Activated CD4-positive, alpha-beta T cell treated with anti-CD3 and anti-CD28 coated beads for 48 hours (primary cell): ENCODE results near the gene THSD7B.

Source experiments
- DNase-seq: peaks from one replicate; pipeline ENCODE4 v3.0.0-alpha.2; 2020

Gene THSD7B

GRCh38 chr2:137208431-137208891 is 443.1 kb downstream of the THSD7B start:
- no peak for DNase-seq

DNA sequence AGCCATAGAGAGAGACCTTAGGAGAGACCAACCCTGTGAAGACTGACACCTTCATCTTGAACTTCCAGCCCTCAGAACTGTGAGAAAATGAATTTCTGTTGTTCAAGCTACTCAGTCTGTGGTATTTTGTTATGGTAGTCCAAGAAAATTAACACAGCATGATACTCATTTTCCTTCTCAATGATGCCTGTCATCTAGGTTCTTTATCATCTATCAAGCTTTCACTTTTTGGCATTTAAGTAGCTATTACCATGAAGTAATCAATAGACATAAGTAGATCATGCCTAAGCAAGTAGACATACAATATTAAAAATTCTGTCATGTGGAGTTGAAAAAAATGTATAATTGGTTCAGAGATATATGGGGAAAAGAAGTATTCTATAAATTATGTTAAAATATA is 444.7 kb downstream of the THSD7B start:
- no peak for DNase-seq

GRCh38 chr2:137211761-137212160 is 446.4 kb downstream of the THSD7B start:
- no peak for DNase-seq

GRCh38 chr2:137220438-137220993 is 455.2 kb downstream of the THSD7B start:
- no peak for DNase-seq

- no peak for DNase-seq
These were observed 456.6 kb downstream of the THSD7B start for GRCh38 chr2:137221797-137222492.

- no peak for DNase-seq
These were observed 458.4 kb downstream of the THSD7B start for GRCh38 chr2:137223722-137224121.

DNA sequence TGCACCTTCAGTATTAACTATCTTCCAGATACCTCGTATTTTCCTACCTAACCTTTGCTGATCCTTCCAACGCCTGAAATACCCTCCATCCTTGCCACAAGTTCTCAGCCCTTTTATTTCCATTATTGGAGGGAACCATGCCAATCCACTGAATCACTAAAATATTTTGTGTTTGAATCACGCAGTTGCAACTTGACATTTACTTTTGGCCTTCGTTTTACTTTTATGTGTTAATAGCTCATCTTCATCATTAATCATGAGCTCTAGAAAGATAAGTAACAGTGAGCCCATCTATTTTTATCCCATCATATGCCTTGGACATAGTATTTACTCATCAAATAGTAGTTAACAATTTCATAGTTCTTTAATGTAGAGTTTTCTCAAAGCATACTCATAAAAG is 463.2 kb downstream of the THSD7B start:
- no peak for DNase-seq

DNA sequence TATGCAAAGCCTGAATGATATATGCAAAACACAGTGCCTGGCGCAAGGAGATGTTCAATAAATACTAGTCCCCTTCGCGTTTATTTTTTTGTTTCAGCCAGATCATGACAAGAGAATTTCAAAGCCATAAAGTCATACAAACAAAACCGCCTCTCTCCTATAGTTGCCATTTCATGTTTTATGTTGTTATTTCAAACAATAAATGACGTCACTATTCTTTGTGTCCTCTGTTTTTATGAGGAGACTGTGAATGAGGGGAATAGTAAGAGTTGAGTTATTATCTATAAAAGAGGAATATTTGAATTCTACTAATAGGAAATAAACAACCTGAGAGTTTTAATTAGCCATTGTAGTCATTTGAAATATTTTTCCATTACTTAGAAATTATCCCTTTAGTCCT is 464.5 kb downstream of the THSD7B start:
- no peak for DNase-seq

GRCh38 chr2:137231628-137232027 is 466.3 kb downstream of the THSD7B start:
- no peak for DNase-seq

DNA sequence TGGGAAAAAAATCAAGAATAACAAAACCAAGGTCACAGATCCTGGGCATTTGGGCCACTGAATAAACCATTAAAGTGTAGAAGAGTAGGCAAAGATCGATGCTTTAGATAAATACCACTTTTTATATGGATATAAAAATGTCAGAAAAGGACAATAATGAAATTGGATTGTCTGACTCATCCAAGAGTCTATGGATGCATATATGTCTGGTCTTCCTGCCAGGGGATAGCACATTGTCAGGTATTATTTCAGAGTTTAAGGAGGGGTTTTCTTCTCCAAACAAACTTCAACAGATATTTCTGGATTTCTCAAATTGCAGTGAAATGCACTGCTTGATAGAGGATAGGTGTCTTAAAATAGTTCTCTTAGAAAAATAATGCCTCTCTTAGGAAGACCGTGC is 466.7 kb downstream of the THSD7B start:
- no peak for DNase-seq

DNA sequence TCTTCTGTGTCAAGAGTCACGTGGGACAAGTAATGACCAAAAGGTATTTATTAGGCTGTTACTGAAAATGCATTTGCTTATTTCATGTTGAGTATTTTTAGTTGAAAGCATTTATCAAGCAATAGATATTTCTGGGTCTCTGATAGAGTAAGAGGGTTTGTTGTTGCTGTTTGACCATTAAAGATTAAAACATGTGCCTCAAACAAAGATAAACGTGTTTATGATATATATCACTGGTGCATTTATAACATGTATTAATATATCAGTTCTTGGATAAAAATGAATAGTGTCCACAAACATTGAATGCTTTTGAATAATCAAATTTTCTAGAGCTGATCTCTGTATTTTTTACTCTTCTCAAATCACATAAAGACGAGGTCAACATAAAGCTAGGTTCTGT is 467.7 kb downstream of the THSD7B start:
- DNase-seq = no peak

DNA sequence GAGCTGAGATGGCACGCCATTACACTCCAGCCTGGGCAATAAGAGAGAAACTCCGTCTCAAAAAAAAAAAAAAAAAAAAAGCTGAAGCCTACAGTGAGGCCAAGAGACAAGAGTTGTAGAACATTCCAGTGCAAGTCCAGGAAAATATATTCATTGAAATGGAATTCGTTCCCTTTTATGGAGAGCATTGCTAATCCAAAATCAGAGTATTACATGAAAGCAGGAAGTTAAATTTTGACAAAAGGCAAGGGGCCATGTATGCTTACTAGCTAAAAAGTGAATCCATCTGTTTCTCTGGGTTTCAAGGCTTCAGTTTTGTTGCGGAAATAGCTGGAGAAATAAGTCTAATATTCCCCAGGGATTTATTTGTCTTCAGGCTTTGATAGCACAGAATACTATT is 471.7 kb downstream of the THSD7B start:
- DNase-seq = no peak

DNA sequence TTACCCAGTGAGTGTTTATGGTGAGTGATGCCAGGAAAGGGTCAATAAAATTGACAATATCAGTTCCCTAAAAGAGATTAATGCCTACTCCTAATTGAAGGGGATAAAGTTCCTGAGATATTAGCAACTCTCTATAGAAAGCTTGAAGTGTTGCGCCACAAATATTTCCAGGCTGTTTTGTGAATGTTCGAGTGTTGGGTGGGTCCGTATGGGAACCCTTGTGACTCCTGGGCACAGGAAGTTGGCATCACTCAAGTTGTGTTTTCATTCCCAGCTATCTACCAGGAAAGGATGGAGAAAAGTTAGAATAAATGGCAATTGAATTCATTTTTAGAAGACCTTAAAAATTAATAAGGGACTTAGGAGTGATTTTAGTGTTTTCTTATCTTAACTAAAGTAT is 472.7 kb downstream of the THSD7B start:
- no peak for DNase-seq

- no peak for DNase-seq
These were observed 484.3 kb downstream of the THSD7B start for GRCh38 chr2:137249463-137250130.

DNA sequence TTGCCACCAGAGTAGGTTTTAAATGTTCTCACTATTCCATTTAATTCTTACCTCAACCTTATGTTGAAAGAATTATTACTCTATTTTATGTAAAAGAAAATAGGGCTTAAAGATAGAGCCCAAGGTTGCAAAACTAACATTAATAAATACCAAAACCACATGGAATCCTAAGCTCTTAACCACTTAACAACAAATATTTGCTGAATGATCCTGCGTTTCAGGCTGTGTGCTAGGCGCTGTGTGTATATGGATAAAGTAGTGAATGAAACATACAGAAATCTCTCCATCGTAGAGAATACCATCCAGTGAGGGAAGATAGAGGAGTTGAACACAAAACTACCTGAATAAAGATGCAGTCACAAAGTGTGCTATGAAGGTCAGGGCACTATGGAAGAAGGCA is 485.1 kb downstream of the THSD7B start:
- DNase-seq = no peak

- no peak for DNase-seq
These were observed 485.7 kb downstream of the THSD7B start for GRCh38 chr2:137251045-137251444.

DNA sequence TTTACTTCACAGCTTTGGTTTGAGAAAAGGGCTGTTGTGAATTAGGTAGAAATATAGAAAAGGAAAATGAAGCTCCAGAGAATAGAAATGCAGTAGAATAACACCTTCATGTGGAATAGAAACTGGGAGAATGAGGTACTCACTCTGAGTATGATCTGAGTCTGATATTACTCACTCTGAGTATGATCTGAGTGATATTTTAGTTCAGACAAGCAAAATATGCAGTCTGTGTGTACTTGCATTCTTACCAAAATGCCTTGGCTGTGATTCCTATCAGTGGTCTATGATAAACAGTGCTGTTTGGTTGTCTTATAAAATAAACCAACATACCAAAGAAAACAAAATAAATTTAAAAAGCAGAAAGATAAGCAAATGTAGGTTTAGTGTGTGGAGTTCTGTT is 487.6 kb downstream of the THSD7B start:
- no peak for DNase-seq

DNA sequence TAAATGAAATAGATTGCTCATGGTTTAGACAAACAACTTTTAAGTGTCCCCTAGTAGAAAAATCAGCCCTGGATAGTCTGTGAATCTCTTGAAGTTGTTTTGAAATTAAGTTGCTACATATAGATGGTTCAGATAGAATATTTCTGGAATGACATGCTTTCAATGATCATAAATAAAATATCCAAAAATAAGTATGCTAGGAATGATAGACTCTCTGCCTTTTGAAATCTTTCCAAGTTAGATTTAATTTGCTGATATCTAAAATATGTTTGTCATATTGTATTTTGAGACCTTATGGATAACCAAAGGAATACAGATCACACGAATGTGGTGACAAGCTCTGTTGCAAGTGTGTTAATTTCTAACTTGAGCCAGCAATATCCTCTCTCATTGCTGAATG is 488.7 kb downstream of the THSD7B start:
- no peak for DNase-seq

DNA sequence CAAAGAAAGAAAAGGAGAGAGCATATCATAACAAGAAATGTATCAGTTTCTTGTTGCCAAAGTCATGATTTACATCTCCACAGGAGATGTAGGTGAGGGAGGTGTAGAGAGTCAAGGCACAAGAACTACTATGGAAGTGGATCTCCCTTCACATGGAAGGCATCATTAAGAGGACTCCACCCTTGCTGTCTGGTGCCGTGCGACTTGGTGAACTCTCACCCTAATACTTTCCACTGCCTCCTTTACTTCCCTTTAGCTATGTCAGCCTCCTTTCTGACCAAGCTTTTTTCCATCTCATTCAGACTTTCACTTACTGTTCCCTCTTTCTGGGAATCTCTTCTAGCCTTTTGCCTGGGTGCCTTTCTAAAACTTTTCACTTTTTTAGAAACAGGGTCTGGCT is 490.0 kb downstream of the THSD7B start:
- DNase-seq = no peak

DNA sequence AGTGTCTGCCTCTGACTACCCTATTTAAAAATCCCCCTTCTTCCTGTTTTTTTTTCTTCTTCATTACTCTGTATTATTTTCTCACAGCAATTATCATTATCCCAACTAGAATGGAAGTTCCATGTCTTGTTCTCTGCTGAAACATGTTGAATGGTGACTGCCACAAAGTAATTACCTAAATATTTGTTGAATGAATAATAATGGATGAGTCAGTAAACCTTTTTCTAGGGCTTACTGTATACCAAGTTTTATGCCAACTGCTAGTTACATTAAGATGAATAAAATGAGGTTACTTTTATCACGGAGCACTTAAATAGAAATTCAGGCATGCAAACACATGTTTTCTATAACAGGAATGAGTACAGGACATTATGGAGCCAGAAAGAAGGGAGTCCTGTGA is 490.6 kb downstream of the THSD7B start:
- no peak for DNase-seq

DNA sequence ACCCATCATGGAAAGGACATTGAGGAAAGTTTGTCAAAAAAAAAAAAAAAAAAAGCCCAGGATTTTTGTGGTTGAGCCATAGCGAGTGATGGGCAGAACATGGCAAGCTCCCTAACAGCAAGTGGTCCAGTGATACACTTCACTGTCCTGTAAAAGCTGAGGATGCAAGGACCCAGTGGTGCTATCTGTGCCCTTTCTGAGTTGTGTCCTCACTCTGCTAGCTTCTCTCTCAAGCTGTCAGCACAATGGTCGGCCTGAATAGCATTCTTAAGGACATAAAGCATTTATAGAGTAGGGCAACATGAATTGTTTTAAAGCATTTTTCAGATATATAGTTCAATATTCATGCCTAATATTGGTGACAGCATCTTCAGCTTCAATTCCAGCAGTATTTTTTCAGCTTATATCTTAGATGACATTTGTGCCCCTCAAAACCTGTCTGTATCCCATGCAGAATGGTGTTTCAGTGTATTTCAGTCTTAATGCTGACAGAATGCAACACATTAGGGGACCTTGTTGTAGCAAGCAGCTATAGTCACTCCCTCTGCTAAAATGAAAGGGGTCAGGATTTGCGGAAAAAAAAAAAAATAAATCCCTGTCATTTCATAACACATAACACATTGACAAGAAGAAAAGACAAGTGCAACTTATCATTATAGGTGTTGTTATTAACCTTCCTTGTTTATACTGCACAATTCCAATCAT is 496.7 kb downstream of the THSD7B start:
- DNase-seq = no peak

DNA sequence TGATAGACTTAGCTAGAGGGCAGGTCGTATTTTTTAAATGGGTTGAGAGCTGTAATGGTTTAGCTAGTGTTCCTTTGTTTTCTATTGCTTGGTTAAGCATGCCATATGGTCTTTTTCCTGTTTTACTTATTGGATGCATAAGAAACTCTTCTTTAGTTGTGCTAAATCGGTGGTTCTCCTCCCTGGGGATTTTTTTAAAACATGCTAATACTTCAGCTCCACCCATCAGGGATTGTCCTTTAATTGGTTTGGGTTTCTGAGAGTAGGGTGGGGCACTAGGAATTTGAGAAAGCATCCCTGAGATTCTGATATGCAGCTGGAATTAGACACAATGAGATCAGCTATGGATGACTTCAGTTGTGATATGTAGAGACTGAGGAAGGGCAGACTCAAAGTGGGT is 497.2 kb downstream of the THSD7B start:
- DNase-seq = no peak

DNA sequence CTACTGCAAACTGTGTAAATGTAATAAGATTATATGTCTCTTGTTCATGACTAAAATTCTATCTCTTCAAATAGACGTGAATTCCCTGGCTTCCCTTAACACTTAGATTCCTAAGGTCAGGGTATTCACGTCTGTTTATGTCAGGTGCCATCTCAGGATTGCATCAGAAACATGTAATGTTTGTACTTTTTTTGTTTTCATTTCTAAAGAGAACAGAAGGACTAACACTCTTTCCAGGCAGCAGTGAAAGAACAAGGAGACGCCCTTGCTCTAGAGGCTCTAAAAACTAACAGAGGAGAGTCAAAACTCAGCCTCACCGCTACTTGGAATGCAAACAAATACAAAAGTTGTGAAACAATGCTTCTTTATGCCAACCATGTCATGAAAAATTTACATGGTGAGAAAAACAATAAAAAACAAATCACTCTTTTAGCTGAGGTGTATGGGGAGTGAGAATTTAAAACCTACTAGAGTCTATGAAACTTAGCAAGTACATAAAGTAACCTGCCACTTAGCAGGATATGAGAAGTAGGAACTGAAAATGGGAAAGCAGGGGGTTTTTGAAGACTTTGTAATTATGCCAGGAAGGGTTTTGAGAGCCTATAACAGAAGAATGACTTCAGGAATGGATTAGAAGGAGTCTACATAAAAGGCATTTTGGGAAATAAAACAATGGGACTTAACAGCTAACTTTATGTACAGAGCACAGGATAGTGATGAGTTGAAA is 522.7 kb downstream of the THSD7B start:
- no peak for DNase-seq
